Measurements from ENCODE around the gene C11orf54. TPM values are rescaled to one million over a fixed set of nuclear protein-coding genes. Genes with fewer than 3 reads are reported as not detected.
A peak's percentile ranks its signal among the peaks of the same experiment; 100 is the strongest.

The C11orf54 gene
- polyA plus RNA-seq, 3 donors = 8.3 to 23.6 (median 14.1) TPM

GRCh38 chr11:93718057-93718563 is 23.4 kb upstream of the C11orf54 start:
- Mint-ChIP-seq H3K9me3 (no peaks in the 10 kb centered on the region), H3K27me3 (ENCODE audit: low read depth in 3 of 3) (no peaks in the 10 kb centered on the region), H3K4me3 (no peak overlapping the region), H3K27ac (peak overlapping the region in 3 of 7 donors; percentile 13 to 73 (median 18)), H3K4me1 (peaks cover 8% of the 10 kb centered on the region), H3K36me3 (peaks cover 63 to 77% of the 10 kb centered on the region in 2 donors)
- Histone ChIP-seq H2AFZ (ENCODE audit: insufficient read depth, low read depth, low read length, poor library complexity, severe bottlenecking) (no peak overlapping the region), H3K27me3 (ENCODE audit: control insufficient read depth in 2 of 2, insufficient read depth in 2 of 2, low read length in 2 of 2) (no peaks in the 10 kb centered on the region), H3K9ac (ENCODE audit: insufficient read depth, low read length, poor library complexity, severe bottlenecking) (no peak overlapping the region), H3K4me1 (ENCODE audit: control insufficient read depth in 1 of 2, insufficient read depth in 2 of 2, low read length in 2 of 2) (peaks cover 4 to 6% of the 10 kb centered on the region in 2 donors), H3K4me2 (replicated peaks; ENCODE audit: extremely low read depth, low read length, poor library complexity, severe bottlenecking) (no peak overlapping the region), H3K4me3 (replicated peaks in 1 of 3; ENCODE audit: low read depth in 2 of 3, low read length in 3 of 3) (no peak overlapping the region), H4K20me1 (ENCODE audit: insufficient read depth, low read length) (no peaks in the 10 kb centered on the region), H3K79me2 (ENCODE audit: insufficient read depth, low read length) (peaks cover 8% of the 10 kb centered on the region), H3K36me3 (replicated peaks in 1 of 2; ENCODE audit: control insufficient read depth in 1 of 2, insufficient read depth in 2 of 2, low read length in 2 of 2) (peaks cover 39 to 74% of the 10 kb centered on the region in 2 donors), H3K27ac (ENCODE audit: low read depth in 1 of 2, low read length in 2 of 2) (peak overlapping the region in 1 of 2 donors; percentile 62), H3K9me3 (replicated peaks in 1 of 2; ENCODE audit: control insufficient read depth in 1 of 2, insufficient read depth in 1 of 2, low read length in 2 of 2) (no peaks in the 10 kb centered on the region)
- WGBS (ENCODE audit: insufficient coverage) = 11% methylated on average over 3 of the region's 4 CpGs
- intact Hi-C loops (cut with micrococcal nuclease) = no loop called here
- peak in 2 of 3 donors; percentile 9 to 17 for DNase-seq
- no peak for TF ChIP-seq CTCF (IDR thresholded peaks at IDR 0.05)

GRCh38 chr11:93719310-93719709 is 22.2 kb upstream of the C11orf54 start:
- peaks cover 43 to 73% of the 10 kb centered on the region in 2 donors for H3K36me3 ChIP-seq (replicated peaks in 1 of 2; ENCODE audit: control insufficient read depth in 1 of 2, insufficient read depth in 2 of 2, low read length in 2 of 2)
- no peak for DNase-seq
- no peak overlapping the region for H3K9ac ChIP-seq (ENCODE audit: insufficient read depth, low read length, poor library complexity, severe bottlenecking)
- intact Hi-C loops (cut with micrococcal nuclease) = no loop called here
- no peak overlapping the region for H3K4me2 ChIP-seq (replicated peaks; ENCODE audit: extremely low read depth, low read length, poor library complexity, severe bottlenecking)
- no peaks in the 10 kb centered on the region for H3K9me3 Mint-ChIP-seq
- no CpG with 5 or more reads among the region's 4 CpGs for WGBS (ENCODE audit: insufficient coverage)
- peaks cover 57 to 72% of the 10 kb centered on the region in 2 donors for H3K36me3 Mint-ChIP-seq
- peaks cover 4 to 6% of the 10 kb centered on the region in 2 donors for H3K4me1 ChIP-seq (ENCODE audit: control insufficient read depth in 1 of 2, insufficient read depth in 2 of 2, low read length in 2 of 2)
- H3K27me3 ChIP-seq (ENCODE audit: control insufficient read depth in 2 of 2, insufficient read depth in 2 of 2, low read length in 2 of 2) = no peaks in the 10 kb centered on the region
- no peak overlapping the region for H3K27ac ChIP-seq (ENCODE audit: low read depth in 1 of 2, low read length in 2 of 2)
- peaks cover 6% of the 10 kb centered on the region for H3K79me2 ChIP-seq (ENCODE audit: insufficient read depth, low read length)
- H2AFZ ChIP-seq (ENCODE audit: insufficient read depth, low read depth, low read length, poor library complexity, severe bottlenecking) = no peak overlapping the region
- no peak overlapping the region for H3K4me3 ChIP-seq (replicated peaks in 1 of 3; ENCODE audit: low read depth in 2 of 3, low read length in 3 of 3)
- H3K27me3 Mint-ChIP-seq (ENCODE audit: low read depth in 3 of 3) = no peaks in the 10 kb centered on the region
- no peak overlapping the region for H3K4me3 Mint-ChIP-seq
- no peaks in the 10 kb centered on the region for H3K9me3 ChIP-seq (replicated peaks in 1 of 2; ENCODE audit: control insufficient read depth in 1 of 2, insufficient read depth in 1 of 2, low read length in 2 of 2)
- no peak overlapping the region for H3K27ac Mint-ChIP-seq
- no peak for TF ChIP-seq CTCF (IDR thresholded peaks at IDR 0.05)
- no peaks in the 10 kb centered on the region for H4K20me1 ChIP-seq (ENCODE audit: insufficient read depth, low read length)
- peaks cover 8% of the 10 kb centered on the region for H3K4me1 Mint-ChIP-seq

Data from CD14-positive monocyte (primary cell).